NCI-H187 (cell line): Measurements from ENCODE around the gene CASKIN2.
A peak's percentile ranks its signal among the peaks of the same experiment; 100 is the strongest.

ENCODE experiments used
- DNase-seq, 2 experiments: peaks; one replicate each; lab custom pipeline; 2025; lab: John Stamatoyannopoulos, UW

Gene CASKIN2, protein sequence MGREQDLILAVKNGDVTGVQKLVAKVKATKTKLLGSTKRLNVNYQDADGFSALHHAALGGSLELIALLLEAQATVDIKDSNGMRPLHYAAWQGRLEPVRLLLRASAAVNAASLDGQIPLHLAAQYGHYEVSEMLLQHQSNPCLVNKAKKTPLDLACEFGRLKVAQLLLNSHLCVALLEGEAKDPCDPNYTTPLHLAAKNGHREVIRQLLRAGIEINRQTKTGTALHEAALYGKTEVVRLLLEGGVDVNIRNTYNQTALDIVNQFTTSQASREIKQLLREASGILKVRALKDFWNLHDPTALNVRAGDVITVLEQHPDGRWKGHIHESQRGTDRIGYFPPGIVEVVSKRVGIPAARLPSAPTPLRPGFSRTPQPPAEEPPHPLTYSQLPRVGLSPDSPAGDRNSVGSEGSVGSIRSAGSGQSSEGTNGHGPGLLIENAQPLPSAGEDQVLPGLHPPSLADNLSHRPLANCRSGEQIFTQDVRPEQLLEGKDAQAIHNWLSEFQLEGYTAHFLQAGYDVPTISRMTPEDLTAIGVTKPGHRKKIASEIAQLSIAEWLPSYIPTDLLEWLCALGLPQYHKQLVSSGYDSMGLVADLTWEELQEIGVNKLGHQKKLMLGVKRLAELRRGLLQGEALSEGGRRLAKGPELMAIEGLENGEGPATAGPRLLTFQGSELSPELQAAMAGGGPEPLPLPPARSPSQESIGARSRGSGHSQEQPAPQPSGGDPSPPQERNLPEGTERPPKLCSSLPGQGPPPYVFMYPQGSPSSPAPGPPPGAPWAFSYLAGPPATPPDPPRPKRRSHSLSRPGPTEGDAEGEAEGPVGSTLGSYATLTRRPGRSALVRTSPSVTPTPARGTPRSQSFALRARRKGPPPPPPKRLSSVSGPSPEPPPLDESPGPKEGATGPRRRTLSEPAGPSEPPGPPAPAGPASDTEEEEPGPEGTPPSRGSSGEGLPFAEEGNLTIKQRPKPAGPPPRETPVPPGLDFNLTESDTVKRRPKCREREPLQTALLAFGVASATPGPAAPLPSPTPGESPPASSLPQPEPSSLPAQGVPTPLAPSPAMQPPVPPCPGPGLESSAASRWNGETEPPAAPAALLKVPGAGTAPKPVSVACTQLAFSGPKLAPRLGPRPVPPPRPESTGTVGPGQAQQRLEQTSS (N-terminal part only)

DNA sequence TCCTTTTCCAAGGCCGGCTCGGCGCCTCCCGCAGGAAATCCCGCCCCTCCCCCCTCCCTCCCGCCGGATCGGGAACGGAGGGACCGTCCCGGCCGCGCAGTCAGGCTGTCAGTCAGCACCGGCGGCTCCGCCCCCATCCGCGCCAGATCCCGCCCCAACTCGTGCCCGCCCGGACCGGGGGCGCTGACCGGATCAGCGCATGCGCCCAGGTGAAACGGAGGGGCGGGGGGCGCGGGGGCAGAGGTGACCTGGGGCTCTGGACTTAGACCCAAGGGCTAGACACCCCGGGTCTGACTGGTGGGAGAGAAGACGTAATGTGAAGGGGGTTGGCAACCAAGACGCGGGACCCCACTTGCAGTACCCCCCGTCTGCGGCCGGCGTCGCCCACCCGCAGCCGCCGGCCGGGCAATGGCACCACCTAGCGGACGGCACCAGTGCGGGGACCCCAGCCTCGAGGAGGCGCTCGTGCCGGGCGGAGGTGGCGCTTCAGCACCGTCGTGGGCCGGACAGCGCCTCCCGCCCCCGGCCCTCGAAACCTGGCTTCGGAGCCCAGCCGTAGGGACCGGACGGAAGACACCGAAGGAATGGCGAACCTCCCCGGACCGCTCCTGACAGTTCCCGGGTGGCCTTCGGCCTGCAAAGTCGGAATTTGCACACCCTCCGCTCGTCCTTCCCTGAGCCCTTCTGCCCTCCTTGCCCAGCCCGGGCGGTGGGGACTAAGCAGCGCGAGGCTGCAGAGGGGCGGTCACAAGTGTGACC, at the start of gene CASKIN2:
Gene CASKIN2, minus strand, starts transcription at position 42 of the 759 bp plus-strand sequence. CDS start 1,733 bp downstream, outside the sequence.
- peak; percentile 89 to 92 for DNase-seq

DNA sequence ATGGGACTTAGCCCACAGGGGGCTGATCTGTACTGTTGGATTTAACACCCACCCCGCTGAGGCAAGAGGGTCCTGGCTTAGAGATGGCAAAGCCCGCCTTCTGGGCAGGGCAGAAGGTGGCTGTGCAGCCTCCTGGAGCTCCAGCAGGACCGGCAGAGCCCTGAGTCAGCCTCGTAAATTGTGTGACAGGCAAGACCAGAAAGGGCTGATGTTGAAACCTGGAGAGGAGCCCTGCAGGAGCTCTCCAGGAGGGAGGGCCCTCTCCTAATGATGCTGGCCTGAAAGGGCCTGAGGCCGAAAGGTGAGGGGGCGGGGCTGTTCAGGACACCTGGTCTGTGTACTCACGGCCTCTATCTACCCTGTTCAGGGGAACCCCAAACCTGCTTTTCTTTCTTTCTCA, 49.7 kb upstream of the CASKIN2 start:
- DNase-seq, result no peak

DNA sequence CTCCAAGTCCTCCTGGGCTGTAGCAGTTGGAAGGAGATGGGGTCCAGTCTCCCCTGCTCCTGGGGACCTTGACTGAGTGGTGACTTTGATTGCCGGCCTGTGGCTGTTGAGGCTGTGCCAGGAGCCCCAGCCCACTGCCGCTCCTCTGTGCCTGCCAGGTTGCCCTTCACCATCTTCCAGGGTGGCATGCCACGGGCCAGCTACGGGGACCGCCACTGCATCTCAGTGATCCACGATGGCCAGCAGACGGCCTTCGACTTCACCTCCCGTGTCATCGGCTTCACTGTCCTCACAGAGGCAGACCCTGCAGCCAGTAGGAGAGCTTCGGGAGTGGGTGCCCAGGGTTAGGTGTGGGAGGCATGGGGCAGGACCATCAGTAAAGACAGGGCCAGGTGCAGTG, 48.9 kb upstream of the CASKIN2 start:
- DNase-seq, result no peak

DNA sequence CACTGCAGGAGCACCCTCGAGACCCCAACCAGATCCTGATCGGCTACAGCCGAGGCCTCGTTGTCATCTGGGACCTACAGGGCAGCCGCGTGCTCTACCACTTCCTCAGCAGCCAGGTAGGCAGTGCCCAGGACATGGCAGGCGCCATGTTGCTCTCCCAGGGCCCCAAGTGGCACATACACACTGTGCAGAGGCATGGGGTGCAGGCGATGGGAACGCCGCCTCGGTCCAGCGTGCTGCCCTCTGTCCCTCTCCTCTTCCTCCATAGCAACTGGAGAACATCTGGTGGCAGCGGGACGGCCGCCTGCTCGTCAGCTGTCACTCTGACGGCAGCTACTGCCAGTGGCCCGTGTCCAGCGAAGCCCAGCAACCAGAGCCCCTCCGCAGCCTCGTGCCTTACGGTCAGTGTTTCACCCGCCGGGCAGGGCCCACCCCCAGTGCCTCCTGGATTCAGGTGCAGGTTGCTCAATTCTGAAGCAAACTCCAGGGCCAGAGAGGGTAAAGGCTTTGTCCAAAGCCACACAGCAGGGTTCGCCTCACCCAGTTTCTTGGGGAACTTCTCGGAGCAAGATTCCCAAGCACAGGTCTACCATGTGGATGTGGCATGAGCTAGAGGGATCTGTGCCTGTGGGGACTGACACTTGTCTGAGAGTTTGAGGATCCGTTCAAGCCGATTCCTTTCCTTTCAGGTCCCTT, 47.9 kb upstream of the CASKIN2 start:
- no peak for DNase-seq

DNA sequence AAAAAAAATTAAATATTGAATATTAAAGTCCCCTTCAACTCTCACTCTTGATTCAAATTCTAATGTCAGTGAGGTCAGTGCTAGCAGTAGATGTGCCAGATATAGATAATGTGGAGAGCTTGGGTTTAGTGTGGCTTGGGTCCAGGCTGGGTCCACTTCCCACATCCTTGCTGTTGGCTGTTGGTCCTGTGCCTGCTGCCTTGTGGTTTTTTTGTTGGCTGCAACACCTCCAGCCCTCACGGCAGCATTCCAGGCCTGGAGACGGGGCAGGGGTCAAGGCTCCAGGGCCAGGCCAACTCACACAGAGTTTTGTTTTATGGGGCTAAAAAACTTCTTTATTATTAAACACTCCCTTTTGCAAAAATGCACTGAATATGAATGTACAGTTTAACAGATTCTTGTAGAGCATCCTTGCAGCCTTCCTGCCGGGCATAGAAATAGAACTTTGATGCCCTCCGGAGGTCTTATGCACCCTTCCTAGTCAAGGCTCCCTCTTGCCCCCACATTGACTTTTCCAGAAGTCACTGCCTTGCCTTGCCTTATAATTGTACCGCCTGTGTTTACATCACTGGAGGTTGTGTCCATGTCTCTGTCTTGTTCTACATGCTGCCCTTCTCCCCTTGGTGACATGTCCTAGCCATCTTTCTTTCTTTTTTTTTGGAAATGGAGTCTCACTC, 46.7 kb upstream of the CASKIN2 start:
- DNase-seq, result no peak

DNA sequence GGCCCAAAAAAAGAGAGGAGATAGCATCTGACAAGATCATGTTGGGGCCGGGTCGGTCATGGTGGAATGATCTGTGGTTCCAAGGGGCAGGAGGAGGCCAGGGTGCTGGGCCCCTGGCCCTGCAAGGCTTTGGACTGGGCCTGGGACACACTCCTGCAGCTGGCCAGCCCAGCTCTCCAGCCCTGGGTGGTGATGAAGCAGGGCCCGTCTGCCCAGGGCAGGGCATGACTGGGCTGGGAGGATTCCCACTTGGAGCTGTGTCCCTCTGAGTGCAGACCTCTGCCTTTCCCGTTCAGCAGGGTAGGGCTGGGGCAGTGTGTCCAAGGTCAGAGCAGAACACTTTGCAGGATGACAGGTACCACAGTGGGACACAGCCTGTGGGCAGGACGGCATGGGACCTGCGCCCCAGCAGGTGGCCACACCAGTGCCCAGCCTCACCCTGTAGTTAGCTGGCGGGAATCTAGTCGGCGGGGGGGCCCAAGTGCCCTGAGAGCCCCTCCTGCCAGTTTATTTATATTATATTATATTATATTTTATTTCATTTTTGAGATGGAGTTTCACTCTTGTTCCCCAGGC, 44.7 kb upstream of the CASKIN2 start:
- DNase-seq, result no peak

DNA sequence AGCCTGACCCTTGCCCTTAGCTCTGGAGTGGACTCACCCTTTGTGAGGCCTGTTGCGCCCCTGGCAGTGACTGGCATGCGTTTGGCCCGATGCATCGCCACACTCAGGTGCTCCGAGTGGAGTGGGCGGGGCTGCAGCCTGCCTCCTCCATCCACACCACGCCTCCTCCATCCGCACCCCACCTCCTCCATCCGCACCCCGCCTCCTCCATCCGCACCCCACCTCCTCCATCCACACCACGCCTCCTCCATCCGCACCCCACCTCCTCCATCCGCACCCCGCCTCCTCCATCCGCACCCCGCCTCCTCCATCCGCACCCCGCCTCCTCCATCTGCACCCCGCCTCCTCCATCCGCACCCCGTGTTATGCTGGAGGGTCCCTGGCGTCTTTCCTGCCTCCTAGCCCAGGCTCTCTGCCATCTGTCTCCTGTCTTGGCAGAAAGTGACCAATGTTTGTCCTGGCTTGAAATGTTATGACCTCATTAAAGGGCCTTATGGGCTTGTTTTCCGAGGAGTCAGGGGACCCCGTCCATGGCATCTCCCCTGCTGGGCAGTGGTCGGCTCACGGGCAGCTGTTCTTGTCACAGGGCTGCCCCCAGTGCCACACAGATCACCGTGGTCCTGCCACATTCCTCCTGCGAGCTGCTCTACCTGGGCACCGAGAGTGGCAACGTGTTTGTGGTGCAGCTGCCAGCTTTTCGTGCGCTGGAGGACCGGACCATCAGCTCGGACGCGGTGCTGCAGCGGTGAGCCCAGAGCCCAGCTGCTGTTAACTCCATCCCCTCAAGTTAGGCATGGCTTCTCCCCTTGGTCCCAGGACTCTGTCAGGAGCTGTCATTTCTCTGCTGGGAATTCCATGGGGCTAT, 43.6 kb upstream of the CASKIN2 start:
- no peak for DNase-seq

DNA sequence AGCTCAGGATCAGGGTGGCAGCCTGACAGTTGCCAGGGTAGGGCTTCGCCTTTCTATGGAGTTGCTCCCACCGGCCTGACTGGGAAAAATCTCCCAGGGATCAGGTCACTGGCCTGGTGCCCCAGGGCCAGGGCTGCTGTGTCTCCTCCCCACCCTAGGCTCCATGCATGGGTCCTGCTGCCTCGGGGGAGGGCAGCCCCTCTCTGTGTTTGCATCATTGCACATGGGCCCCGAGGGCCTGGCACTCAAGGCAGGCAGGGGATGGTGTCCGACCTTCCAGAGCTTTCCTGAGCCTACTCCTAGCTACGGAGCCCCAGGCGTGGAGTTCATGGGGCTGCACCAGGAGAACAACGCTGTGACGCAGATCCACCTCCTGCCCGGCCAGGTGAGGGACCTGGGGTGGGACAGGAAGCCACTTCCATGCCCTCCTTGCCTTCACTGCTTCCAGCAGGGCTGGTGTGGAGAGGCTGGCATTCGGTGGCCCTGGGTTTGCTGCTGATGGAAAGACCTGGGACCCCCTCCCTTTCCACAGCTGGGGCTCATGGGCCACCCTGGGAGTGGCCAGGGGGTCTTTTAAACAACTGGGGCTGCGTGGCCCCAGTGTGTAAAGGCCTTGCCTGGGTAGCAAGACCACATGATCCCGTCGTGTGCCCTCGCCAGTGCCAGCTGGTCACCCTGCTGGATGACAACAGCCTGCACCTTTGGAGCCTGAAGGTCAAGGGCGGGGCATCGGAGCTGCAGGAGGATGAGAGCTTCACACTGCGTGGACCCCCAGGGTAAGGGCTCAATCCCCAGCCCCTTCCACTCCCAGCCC, 42.7 kb upstream of the CASKIN2 start:
- DNase-seq, result no peak

DNA sequence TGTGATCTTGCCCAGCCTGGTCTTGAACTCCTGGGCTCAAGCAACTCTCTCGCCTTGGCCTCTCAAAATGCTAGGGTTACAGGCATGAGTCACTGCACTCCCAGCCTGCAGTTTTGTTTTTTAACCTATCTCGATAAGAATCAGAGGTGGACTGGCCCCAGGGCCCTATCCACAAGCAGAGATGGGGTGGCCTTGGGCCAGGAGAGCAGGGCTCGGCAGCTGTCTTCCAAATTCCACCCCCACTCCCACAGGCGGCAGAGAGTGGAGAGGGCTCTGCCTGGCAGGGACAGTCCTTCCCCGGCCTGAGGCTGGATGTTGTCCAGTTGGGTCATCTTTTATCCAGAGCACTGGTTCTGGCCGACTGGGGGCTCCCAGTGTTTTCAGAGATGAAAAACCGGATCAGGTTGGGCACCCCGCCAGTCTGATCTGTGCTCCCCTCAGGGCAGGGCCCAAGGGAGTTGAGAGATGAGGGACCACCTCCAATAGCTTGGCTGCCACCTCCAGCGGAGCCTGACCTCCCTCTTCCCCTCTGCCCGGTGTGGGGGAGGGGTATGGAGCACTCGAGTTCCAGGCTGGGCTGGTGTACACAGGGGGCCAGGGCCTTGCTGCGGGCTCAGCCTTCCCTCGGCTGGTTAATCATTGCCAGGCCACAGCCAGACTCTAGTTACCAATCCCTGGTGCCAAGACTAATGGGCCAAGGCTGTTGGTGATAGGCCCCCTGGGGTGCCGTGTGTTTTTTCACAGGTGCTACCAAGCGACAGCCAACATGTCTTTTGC, 41.9 kb upstream of the CASKIN2 start:
- DNase-seq, result no peak

DNA sequence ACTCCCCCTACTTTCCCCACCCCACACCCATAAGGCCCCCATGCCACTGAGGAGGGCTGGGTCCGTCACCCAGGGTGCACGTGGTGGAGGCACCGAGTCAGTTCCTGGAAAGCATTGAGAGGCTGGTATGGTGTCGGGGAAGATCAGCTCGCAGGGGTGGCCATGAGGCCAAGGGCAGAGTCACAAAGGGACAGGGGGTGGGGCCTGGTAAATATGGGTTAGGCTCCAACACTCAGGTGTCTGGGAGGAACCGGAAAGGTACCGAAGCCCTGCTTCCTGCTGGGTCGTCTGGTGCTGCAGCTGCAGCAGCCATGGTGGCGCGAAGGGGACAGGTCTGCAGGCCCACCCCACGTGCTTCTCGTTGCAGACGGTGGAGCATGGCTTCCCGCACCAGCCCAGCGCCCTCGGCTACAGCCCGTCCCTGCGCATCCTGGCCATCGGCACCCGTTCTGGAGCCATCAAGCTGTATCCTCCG, 40.4 kb upstream of the CASKIN2 start:
- no peak for DNase-seq

DNA sequence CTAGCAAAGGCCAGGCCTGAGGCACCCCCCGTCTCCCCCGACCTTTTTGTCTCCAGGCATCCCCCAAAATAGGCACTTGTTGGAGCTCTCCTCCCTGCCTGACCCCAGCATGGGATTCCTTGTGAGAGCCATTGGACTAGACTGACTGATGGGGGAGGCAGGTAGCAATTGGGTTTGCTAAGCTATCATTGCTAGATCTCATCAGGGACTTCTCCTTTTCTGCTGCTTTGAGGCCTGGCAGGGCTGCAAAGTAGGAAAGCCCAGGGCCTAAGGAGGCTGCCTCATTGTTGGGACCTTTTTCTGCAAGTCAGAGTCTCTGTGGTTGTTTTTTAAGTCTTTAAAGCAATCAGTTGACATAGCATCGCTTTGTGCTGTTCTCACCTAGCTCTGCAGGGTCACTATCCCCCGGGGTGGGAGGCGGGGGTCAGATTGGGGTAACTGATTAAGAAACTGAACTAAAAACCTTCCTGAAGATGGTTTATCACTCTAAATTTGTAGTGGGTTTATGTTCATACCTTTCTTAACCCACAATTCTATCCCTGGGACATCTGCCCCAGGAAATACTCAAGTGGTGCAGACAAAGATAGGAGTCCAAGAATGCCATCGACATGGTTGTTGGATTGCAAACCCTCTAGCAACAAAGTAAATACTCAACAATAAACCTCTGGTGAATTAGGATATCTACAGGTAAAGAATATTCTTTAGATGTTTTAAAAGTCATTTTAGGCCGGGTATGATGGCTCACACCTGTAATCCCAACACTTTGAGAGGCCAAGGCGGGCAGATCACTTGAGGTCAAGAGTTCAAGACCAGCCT, 38.2 kb upstream of the CASKIN2 start:
- no peak for DNase-seq

DNA sequence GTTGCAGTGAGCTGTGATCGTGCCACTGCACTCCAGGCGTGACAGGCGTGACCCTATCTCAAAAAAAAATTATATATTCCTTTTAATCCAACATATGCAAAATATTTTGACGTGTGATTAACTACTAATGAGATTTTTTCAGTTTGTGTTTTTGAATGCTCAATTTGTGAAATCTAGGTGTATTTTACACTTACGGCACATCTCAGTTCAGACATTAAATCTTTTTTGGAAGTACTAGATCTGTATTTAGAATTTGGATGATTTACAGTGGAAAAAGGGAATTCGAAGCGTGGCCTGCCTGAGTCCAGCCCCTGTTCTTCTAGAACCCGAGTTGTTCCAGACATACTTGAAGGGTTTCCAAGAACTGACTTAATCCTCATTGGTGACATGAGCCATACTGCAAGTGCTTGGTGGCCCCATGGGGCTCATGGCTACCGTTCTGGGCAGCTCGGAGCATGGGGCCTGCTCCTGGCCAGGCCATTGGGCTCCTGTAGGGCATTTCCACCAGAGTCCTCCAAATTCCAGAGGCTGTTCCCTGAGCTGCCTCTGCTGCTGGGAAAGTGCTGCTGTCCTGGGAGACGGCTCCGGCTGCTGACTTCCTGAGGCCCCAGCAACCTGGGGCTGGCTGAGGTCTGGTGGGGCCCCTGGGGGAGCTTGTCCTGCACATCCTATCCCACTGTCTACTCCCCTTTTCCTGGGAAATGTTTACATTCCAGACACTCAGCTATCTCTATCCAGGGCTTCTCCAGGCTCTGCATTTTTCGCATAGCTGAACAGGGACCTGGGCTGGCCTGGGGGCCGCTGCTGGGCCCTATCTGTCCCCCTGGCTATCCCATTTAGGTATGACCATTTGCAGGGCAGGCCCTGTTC, 37.3 kb upstream of the CASKIN2 start:
- DNase-seq, result no peak

DNA sequence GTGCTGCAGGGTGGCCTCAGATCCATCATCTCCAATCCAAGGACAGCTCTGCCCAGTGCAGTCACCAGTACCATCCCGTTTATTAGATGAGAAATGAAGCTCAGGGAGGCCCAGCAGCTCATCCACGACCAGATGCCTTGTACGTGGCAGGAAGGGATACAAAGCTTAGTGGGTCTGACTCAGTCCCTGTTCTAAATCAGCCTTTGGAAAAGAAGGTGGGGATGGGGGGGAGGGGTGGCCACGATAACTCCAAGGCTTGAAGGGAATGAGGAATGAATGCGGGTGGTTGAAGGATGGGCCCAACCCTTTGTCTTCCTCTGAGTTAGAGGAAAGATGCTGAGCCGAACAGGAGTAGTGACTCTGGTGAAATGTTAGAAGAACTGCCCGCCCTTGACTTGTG, 35.9 kb upstream of the CASKIN2 start:
- no peak for DNase-seq

DNA sequence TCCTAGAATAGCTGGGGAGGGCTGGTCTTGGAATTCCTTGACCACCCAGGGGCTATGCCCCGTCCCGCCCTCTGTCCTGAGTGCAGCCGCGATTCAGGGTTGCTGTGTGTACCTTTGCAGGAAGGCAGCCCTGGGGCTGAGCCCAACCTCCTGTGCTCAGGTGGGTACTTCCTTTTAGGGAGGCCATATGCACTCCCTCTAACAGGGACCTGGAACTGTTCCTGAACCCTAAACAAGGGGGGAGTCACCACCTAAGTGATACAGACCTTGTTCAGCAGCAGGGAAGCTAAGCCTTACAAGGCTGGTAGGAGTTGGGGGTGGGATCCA, 34.8 kb upstream of the CASKIN2 start:
- no peak for DNase-seq

DNA sequence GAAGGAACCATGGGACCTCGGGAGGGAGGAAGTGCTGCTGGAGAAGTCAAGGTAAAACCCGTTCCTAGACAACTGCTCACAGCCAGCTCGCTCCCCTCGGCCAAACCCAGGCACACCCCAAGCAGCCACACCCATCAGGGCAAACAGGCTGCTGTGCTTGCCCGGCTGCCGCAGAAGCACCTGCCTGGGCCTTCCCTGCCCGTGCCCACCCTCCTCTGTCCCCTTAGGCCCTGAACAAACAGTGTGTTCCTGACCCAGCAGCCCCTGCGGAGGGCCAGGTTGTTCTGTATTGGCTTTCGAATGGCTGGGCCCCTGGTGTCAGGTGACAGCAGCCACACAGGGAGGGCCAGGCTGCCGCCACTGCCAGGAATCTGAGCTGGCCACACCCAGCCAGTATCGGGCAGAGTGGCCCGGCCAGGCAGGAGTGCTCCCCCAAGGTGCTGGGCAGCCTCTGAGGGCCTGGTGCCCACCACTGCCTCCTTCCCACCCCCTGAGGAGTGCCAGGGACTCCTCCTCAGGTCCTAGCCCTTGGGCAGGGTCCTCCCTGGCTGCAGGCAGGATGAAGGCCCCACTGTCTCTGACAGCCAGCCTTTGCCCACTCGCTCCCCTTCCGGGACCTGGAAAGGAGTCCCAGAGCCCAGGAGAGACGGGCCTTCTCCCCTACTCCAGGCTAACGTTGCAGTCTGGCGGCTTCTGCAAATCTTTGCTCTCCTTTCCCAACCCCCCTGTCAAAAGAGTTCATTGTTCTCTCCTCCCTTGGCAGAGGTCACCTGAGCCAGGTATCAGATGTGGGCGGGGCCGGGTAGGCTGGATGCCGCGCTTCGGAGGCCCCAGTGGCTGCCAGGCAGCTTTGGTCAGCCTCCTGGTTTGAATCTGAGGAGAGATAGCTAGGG, 34.2 kb upstream of the CASKIN2 start:
- peak; percentile 69 to 87 for DNase-seq
